ENCODE results near the gene GSTO1. TPM values are rescaled to one million over a fixed set of nuclear protein-coding genes. Genes with fewer than 3 reads are reported as not detected.

The GSTO1 gene
- total and polyA plus RNA-seq, 2 experiments from 2014 or later = 52.5 to 182 TPM

GRCh38 chr10:104268405-104268712, 13.7 kb downstream of the GSTO1 start (continued):
- no peak for TF ChIP-seq CTCF (conservative IDR thresholded peaks at IDR 0.05; ENCODE audit: low read depth in 2 of 2)
- TF ChIP-seq ZNF331 (CRISPR knock-in tag; IDR thresholded peaks at IDR 0.05; ENCODE audit: low read depth) = no peak

GRCh38 chr10:104268713-104269645, 14.3 kb downstream of the GSTO1 start, which contains the start of gene GSTO2:
Gene GSTO2 (plus strand): TSS chr10:104269184. CDS start chr10:104274916, 5,732 bp downstream.
- H3K4me3 ChIP-seq = peak within 1 kb of the TSS; percentile 86
- TF ChIP-seq STAT1 (IDR thresholded peaks at IDR 0.05; ENCODE audit: unreplicated experiment) (no peak), CREB1 (CRISPR knock-in tag; IDR thresholded peaks at IDR 0.05; ENCODE audit: low read depth) (peak; percentile 90), POLR2AphosphoS5 (IDR thresholded peaks at IDR 0.05; ENCODE audit: low read depth) (peak; percentile 86), ETS1 (IDR thresholded peaks at IDR 0.05) (peak; percentile 71; the same call in 1 of the 2 replicates), ZNF462 (CRISPR knock-in tag; IDR thresholded peaks at IDR 0.05) (no peak)
- H3K9me3 Mint-ChIP-seq = no peaks in the 10 kb centered on the region
- H3K36me3 Mint-ChIP-seq (ENCODE audit: low read depth) = peaks cover 22% of the 10 kb centered on the region
- peak within 1 kb of the TSS; percentile 93 for H3K4me2 ChIP-seq
- peaks cover 2% of the 10 kb centered on the region for H3K27me3 Mint-ChIP-seq (ENCODE audit: insufficient read depth, low read depth, poor library complexity)
- peak within 1 kb of the TSS; percentile 90 for H3K4me3 Mint-ChIP-seq
- DNase-seq (ENCODE audit: low spot score) (peak; percentile 100), ATAC-seq (peak; percentile 99)
- H2AFZ ChIP-seq = peak within 1 kb of the TSS; percentile 52
- H3K4me1 ChIP-seq (ENCODE audit: insufficient read depth) = peaks cover 5% of the 10 kb centered on the region; the same call in 1 of the 2 replicates
- H3K27ac Mint-ChIP-seq = peak within 1 kb of the TSS; percentile 97
- H3K9me2 ChIP-seq (ENCODE audit: insufficient read depth) = no peaks in the 10 kb centered on the region
- peaks cover 46% of the 10 kb centered on the region for H3K79me2 ChIP-seq (replicated peaks; ENCODE audit: insufficient read depth)
- no peaks in the 10 kb centered on the region for H3K27me3 ChIP-seq (ENCODE audit: insufficient read depth)
- H3K36me3 ChIP-seq (ENCODE audit: insufficient read depth) = peaks cover 7% of the 10 kb centered on the region; the same call in 1 of the 2 replicates
- H3K27ac ChIP-seq (ENCODE audit: low read depth) = peak within 1 kb of the TSS; percentile 89
- H3F3A ChIP-seq (replicated peaks; ENCODE audit: low read depth) = no peaks in the 10 kb centered on the region
- peaks cover 7% of the 10 kb centered on the region for H3K4me1 Mint-ChIP-seq
- H4K20me1 ChIP-seq (replicated peaks; ENCODE audit: insufficient read depth) = 0 out of 2 replicates have a peak, but pooled peaks cover 5% of the 10 kb centered on the region

Data from GM23338 (cell line).